GM13976 (cell line): ENCODE data around the gene KLC4.

Experiments
- DNase-seq: peaks from one replicate; pipeline ENCODE4 v3.0.0; 2012; ENCODE audit warnings: low spot score
- CTCF ChIP-seq: IDR thresholded peaks from 2 replicates; pipeline ENCODE4 v1.5.1; 2012; ENCODE audit warnings: borderline replicate concordance, mild to moderate bottlenecking; ENCODE audit not compliant: insufficient read depth; ENCODE audit errors: extremely low read depth, missing control alignments, control extremely low read depth
- in situ Hi-C: fragments of 300-500 bp; cut with MboI; formaldehyde crosslinking; loops from one replicate; pipeline ENCODE4 v1.12.0; 2022; ENCODE audit warnings: low sequenced_read_pairs, mixed read lengths, inconsistent platforms; ENCODE audit not compliant: unreplicated experiment

The KLC4 gene

GRCh38 chr6:43016176-43016942 is 43.1 kb upstream of the KLC4 start:
- in situ Hi-C loops: no loop called here
- no peak for DNase-seq
- TF ChIP-seq CTCF: no peak

- no peak for TF ChIP-seq CTCF
- DNase-seq: no peak
- in situ Hi-C loops: no loop called here
Observed at GRCh38 chr6:43016943-43017334, 42.5 kb upstream of the KLC4 start.

GRCh38 chr6:43019152-43019551 is 40.3 kb upstream of the KLC4 start:
- in situ Hi-C loops: no loop called here
- no peak for TF ChIP-seq CTCF
- DNase-seq: no peak

GRCh38 chr6:43020052-43020705 is 39.3 kb upstream of the KLC4 start:
- no peak for DNase-seq
- no peak for TF ChIP-seq CTCF
- in situ Hi-C loops: no loop called here

- no peak for DNase-seq
- in situ Hi-C loops: no loop called here
- TF ChIP-seq CTCF: no peak
Observed at GRCh38 chr6:43020847-43021246, 38.6 kb upstream of the KLC4 start.

GRCh38 chr6:43021270-43022047 is 38.0 kb upstream of the KLC4 start, which contains the start of gene RRP36:
TSS of gene RRP36 (plus strand) at chr6:43021623. CDS start at chr6:43021655, 32 bp downstream.
- in situ Hi-C loops: no loop called here

More at GRCh38 chr6:43021270-43022047, 38.0 kb upstream of the KLC4 start, which contains the start of gene RRP36:
- peak; percentile 90 for DNase-seq
- no peak for TF ChIP-seq CTCF
